Endothelial cell of umbilical vein (primary cell): ENCODE data around the gene AUTS2.

Experiments used
- CTCF ChIP-seq, 2 donors: IDR thresholded peaks; 1 replicate in 1 of 2; 2 replicates in 1 of 2; pipeline ENCODE4 v1.5.1; 2011; ENCODE audit warnings: low read length in 2 of 2, mild to moderate bottlenecking in 2 of 2, moderate library complexity in 2 of 2, control low read depth in 1 of 2, inconsistent platforms in 1 of 2, low read depth in 1 of 2; ENCODE audit not compliant: insufficient read depth in 1 of 2; ENCODE audit errors: extremely low read depth in 1 of 2
- MYC ChIP-seq: IDR thresholded peaks from one replicate; pipeline ENCODE4 v1.6.1; 2011; ENCODE audit warnings: mild to moderate bottlenecking, low read depth, low read length
- POLR2AphosphoS5 ChIP-seq: IDR thresholded peaks from 2 replicates; pipeline ENCODE4 v1.6.1; 2012; ENCODE audit warnings: low read depth, mild to moderate bottlenecking, control low read depth, low read length, moderate library complexity; ENCODE audit not compliant: insufficient read depth

- TF ChIP-seq POLR2AphosphoS5 (no peak), CTCF (IDR thresholded peaks at IDR 0.05; ENCODE audit: extremely low read depth in 1 of 2, insufficient read depth in 1 of 2, low read depth in 1 of 2, low read length in 2 of 2) (no peak), MYC (no peak)
Measured at GRCh38 chr7:70599446-70600190, 1001.3 kb downstream of the AUTS2 start.
